ENCODE measurements around the gene TTLL3.
A peak's percentile ranks its signal among the peaks of the same experiment; 100 is the strongest.
"Not testable (repeated sequence)": the region's sequence is repeated elsewhere in the genome, so short reads cannot be mapped to it uniquely, and the experiment has no call there.

TTLL3 gene

DNA sequence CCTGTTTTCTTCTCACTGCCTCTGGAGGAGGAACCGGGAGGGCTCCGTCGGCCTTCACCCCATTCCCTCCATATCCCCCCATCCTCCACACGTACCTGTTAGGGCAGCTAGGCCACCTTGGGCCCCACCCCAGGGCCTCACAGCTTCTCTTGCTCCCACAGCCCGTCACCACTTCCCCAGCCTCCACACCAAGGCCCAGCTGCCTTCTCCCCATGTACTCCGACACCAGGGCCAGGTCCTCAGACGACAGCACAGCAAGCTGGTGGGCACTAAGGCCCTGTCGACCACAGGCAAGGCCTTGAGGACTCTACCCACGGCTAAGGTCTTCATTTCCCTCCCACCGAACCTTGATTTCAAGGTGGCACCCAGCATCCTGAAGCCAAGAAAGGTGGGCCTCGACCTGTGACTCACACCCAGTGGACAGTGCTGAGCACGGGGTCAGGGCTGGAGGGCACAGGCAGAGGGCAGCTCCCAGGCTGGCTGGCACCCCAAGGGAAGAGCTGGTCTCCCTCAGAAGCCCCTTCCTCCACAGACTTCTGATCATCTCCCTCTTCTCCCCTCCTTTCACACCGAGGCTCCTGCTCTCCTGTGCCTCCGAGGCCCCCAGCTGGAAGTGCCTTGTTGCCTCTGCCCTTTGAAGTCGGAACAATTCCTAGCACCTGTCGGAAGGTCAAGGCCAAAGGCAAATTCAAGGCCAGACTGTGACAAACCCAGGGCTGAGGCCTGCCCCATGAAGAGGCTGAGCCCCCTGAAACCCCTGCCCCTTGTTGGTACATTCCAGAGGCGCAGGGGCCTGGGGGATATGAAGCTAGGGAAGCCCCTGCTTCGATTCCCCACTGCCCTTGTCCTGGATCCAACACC, 24.7 kb downstream of the TTLL3 start:
- Histone ChIP-seq H3K27ac (ENCODE audit: insufficient read depth, low read length, poor library complexity, severe bottlenecking) (no peak overlapping the region), H3K4me3 (ENCODE audit: insufficient read depth, low read depth, low read length, poor library complexity, severe bottlenecking) (no peak overlapping the region), H3K4me1 (ENCODE audit: control insufficient read depth, insufficient read depth, low read length, poor library complexity, severe bottlenecking) (no peaks in the 10 kb centered on the region), H3K9me3 (ENCODE audit: control insufficient read depth, low read length) (no peaks in the 10 kb centered on the region), H3K27me3 (replicated peaks; ENCODE audit: control insufficient read depth, insufficient read depth, low read length, poor library complexity, severe bottlenecking) (no peaks in the 10 kb centered on the region), H3K36me3 (ENCODE audit: control insufficient read depth, insufficient read depth, low read length) (peaks cover 27% of the 10 kb centered on the region)
- DNase-seq = no peak

DNA sequence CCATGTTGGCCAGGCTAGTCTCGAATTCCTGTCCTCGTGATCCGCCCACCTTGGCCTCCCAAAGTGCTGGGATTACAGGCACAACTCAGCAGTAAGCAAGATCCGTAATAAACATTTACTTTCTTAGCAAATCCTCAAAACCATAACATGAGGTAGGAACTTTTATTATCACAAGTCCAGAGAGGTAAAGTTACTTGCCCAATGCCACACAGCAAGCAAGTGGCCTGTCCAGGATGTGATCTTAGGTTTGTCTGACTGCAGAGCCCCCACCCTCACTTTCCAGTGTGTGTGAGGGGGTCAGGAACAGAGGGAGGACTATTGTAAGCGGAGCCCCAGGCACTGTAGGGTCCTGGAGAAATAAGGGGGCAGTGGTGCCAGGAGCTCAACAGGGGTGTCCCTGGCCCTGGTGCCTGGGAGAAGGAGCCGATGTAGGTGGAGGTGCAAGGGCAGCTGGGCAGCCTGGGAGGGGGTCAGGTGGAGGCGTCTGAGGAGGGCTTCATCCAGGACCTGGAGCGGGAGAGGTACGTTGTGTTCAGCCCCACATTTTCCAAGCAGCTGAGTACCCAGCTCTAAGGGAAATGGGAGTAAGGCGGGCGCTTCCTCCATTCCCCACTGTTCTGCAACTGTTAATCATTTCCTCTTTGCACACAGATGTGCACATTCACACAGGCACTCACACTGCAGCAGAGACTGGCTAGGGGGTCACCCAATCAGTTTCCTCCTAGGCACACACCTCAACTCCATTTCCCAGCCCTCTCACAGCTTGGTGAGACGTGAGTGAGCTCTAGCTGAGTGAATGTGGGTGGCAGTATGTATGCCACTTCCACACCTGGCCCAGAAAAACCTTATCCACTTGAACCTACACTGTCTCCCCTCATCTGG, 27.9 kb downstream of the TTLL3 start:
- Histone ChIP-seq H3K36me3 (ENCODE audit: control insufficient read depth, insufficient read depth, low read length) (peaks cover 40% of the 10 kb centered on the region), H3K4me1 (ENCODE audit: control insufficient read depth, insufficient read depth, low read length, poor library complexity, severe bottlenecking) (peaks cover 2% of the 10 kb centered on the region), H3K27ac (ENCODE audit: insufficient read depth, low read length, poor library complexity, severe bottlenecking) (no peak overlapping the region), H3K9me3 (ENCODE audit: control insufficient read depth, low read length) (no peaks in the 10 kb centered on the region), H3K27me3 (replicated peaks; ENCODE audit: control insufficient read depth, insufficient read depth, low read length, poor library complexity, severe bottlenecking) (no peaks in the 10 kb centered on the region), H3K4me3 (ENCODE audit: insufficient read depth, low read depth, low read length, poor library complexity, severe bottlenecking) (no peak overlapping the region)
- no peak for DNase-seq

DNA sequence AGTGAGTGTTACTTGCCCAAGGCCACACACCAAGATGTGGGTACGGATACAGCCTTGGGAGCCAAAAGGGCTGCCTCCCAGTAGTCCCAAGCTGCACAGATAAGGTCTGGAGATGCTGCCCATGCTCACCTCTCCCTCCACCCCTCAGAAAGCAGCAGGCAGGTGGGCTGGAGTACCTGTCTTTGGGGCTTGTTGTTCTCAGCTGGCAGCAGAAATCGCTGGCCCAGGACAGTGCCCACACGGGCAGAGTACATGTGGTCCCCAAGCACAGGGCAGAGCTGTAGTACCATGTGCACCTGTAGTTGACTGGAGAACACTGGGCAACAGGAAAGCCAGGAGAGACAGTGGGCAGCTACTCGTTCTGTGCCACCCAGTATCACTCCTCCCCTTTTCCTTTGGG, 28.8 kb downstream of the TTLL3 start:
- Histone ChIP-seq H3K9me3 (ENCODE audit: control insufficient read depth, low read length) (no peaks in the 10 kb centered on the region), H3K27me3 (replicated peaks; ENCODE audit: control insufficient read depth, insufficient read depth, low read length, poor library complexity, severe bottlenecking) (no peaks in the 10 kb centered on the region), H3K27ac (ENCODE audit: insufficient read depth, low read length, poor library complexity, severe bottlenecking) (no peak overlapping the region), H3K4me1 (ENCODE audit: control insufficient read depth, insufficient read depth, low read length, poor library complexity, severe bottlenecking) (peaks cover 6% of the 10 kb centered on the region), H3K4me3 (ENCODE audit: insufficient read depth, low read depth, low read length, poor library complexity, severe bottlenecking) (no peak overlapping the region), H3K36me3 (ENCODE audit: control insufficient read depth, insufficient read depth, low read length) (peaks cover 34% of the 10 kb centered on the region)
- no peak for DNase-seq

DNA sequence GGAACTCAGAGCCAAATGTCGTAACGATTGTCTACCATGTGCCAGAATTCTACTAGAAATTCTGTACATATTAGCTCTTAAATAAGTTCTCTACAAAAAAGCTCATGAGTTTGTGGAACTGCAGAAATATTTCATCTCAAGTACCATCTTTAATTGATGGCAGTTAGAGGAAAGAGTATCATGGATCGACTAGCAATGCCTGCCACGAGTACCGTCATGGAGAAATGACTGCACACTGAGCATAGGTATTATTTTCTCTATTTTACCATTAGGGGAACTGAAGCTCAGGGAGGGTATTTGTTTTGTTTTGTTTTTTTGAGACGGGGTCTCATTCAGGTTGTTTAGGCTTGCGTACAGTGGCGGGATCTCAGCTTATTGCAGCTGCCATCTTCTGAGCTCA, 31.0 kb downstream of the TTLL3 start:
- no peak overlapping the region for H3K27ac ChIP-seq (ENCODE audit: insufficient read depth, low read length, poor library complexity, severe bottlenecking)
- peaks cover 21% of the 10 kb centered on the region for H3K36me3 ChIP-seq (ENCODE audit: control insufficient read depth, insufficient read depth, low read length)

DNA sequence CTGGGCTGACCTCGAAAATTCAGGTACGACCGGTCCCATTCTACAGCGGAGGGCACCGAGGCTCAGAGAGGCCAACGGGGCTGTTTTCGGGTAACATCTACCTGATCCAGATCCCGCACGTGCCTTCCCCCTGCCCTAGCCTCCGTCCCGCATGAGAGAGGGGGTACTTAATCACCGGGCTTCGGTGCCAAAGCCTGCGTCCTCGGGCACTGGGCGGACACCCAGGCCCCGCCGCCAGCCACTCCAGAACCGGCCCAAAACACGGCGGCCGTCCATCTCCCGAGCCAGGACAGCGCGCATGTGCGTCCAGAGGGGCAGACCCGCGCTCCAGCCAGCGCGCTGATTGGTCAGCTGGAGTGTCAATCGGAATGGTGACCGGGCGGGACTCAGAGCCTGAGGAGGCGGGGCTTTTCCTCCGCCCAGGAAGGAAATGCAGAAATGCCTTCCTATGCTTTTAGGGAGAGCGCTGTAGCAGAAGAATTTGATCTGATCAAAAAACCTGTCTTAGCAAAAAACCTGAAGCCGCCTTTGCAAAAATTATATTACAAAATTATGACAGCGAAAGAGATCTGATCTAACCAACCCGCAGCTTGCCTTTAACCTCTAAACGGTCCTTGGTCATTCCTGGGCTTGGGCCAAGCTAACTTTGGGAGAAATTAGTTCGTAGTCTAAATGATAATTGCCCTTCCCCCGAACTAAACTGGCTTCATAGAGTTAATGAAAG, 33.8 kb downstream of the TTLL3 start, which contains the start of gene RPUSD3:
Gene RPUSD3 (minus strand): TSS at position 294 of the 724 bp plus-strand sequence. CDS start 18 bp downstream, at position 276.
- Histone ChIP-seq H3K9me3 (ENCODE audit: control insufficient read depth, low read length) (no peaks in the 10 kb centered on the region), H3K36me3 (ENCODE audit: control insufficient read depth, insufficient read depth, low read length) (peaks cover 18% of the 10 kb centered on the region), H3K4me3 (ENCODE audit: insufficient read depth, low read depth, low read length, poor library complexity, severe bottlenecking) (peak within 1 kb of the TSS; percentile 87), H3K4me1 (ENCODE audit: control insufficient read depth, insufficient read depth, low read length, poor library complexity, severe bottlenecking) (peaks cover 11% of the 10 kb centered on the region), H3K27ac (ENCODE audit: insufficient read depth, low read length, poor library complexity, severe bottlenecking) (peak within 1 kb of the TSS; percentile 72), H3K27me3 (replicated peaks; ENCODE audit: control insufficient read depth, insufficient read depth, low read length, poor library complexity, severe bottlenecking) (no peaks in the 10 kb centered on the region)
- peak; percentile 91 to 95 (median 93) for DNase-seq

More for the DNA sequence above, 31.0 kb downstream of the TTLL3 start:
- no peak for DNase-seq
- Histone ChIP-seq H3K27me3 (replicated peaks; ENCODE audit: control insufficient read depth, insufficient read depth, low read length, poor library complexity, severe bottlenecking) (no peaks in the 10 kb centered on the region), H3K9me3 (ENCODE audit: control insufficient read depth, low read length) (no peaks in the 10 kb centered on the region), H3K4me1 (ENCODE audit: control insufficient read depth, insufficient read depth, low read length, poor library complexity, severe bottlenecking) (peaks cover 11% of the 10 kb centered on the region), H3K4me3 (ENCODE audit: insufficient read depth, low read depth, low read length, poor library complexity, severe bottlenecking) (no peak overlapping the region)

DNA sequence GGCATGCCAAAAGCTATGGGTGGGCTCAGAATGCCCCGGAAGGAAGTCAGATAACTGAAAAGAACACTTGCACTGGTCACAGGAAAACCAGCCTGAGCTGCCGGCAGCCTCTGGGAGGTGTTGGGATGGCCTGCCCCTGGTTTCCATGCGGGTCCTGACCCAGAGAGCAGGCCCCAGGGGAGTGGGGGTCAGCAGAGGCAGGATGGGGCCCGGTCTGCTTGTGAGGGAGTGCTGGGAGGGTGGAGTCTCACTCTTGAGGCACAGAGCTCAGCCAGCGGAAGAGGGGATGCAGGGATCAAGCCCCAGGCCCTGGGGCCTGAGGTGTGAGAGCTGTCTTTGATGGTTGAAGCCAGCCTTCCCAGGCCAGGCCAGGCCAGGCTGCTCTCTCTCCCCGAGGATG, 36.2 kb downstream of the TTLL3 start:
- DNase-seq = no peak
- no peaks in the 10 kb centered on the region for H3K9me3 ChIP-seq (ENCODE audit: control insufficient read depth, low read length)
- no peak overlapping the region for H3K27ac ChIP-seq (ENCODE audit: insufficient read depth, low read length, poor library complexity, severe bottlenecking)
- no peak overlapping the region for H3K4me3 ChIP-seq (ENCODE audit: insufficient read depth, low read depth, low read length, poor library complexity, severe bottlenecking)
- peaks cover 11% of the 10 kb centered on the region for H3K4me1 ChIP-seq (ENCODE audit: control insufficient read depth, insufficient read depth, low read length, poor library complexity, severe bottlenecking)
- no peaks in the 10 kb centered on the region for H3K27me3 ChIP-seq (replicated peaks; ENCODE audit: control insufficient read depth, insufficient read depth, low read length, poor library complexity, severe bottlenecking)
- peaks cover 5% of the 10 kb centered on the region for H3K36me3 ChIP-seq (ENCODE audit: control insufficient read depth, insufficient read depth, low read length)

DNA sequence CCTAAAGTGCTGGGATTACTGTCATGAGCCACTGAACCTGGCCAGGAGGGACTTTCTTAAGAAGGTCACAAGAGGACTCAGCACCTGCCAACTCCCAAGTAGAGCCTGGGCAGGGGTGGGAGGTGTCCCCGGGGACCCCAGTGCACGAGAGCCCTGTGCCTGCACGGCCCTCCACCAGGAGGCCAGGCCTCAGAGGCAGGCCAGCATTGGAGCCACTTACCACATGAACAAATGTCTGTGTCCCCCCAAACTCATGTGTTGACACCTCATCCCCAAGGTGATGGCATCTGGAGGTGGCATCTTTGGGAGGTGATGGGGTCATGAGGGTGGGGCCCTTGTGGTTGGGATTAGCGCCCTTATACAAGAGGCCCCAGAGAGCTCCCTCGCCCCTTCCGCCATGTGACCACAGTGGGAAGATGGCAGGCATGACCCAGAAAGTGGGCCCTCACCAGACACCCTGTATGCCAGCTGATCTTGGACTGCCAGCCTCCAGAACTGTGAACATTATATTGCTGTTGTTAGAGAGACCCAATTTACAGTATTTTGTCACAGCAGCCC, 36.9 kb downstream of the TTLL3 start:
- H3K4me3 ChIP-seq (ENCODE audit: insufficient read depth, low read depth, low read length, poor library complexity, severe bottlenecking) = no peak overlapping the region
- no peak overlapping the region for H3K27ac ChIP-seq (ENCODE audit: insufficient read depth, low read length, poor library complexity, severe bottlenecking)
- no peak for DNase-seq
- no peaks in the 10 kb centered on the region for H3K27me3 ChIP-seq (replicated peaks; ENCODE audit: control insufficient read depth, insufficient read depth, low read length, poor library complexity, severe bottlenecking)
- no peaks in the 10 kb centered on the region for H3K9me3 ChIP-seq (ENCODE audit: control insufficient read depth, low read length)
- peaks cover 11% of the 10 kb centered on the region for H3K4me1 ChIP-seq (ENCODE audit: control insufficient read depth, insufficient read depth, low read length, poor library complexity, severe bottlenecking)
- no peaks in the 10 kb centered on the region for H3K36me3 ChIP-seq (ENCODE audit: control insufficient read depth, insufficient read depth, low read length)

DNA sequence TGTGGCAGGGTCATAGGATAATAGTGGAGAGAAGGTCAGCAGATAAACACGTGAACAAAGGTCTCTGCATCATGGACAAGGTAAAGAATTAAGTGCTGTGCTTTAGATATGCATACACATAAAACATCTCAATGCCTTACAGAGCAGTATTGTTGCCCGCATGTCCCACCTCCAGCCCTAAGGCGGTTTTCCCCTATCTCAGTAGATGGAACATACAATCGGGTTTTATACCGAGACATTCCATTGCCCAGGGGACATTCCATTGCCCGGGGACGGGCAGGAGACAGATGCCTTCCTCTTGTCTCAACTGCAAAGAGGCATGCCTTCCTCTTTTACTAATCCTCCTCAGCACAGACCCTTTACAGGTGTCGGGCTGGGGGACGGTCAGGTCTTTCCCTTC, 37.8 kb downstream of the TTLL3 start:
- H3K4me1 ChIP-seq (ENCODE audit: control insufficient read depth, insufficient read depth, low read length, poor library complexity, severe bottlenecking); DNase-seq; H3K36me3 ChIP-seq (ENCODE audit: control insufficient read depth, insufficient read depth, low read length); H3K4me3 ChIP-seq (ENCODE audit: insufficient read depth, low read depth, low read length, poor library complexity, severe bottlenecking); H3K9me3 ChIP-seq (ENCODE audit: control insufficient read depth, low read length); H3K27ac ChIP-seq (ENCODE audit: insufficient read depth, low read length, poor library complexity, severe bottlenecking); H3K27me3 ChIP-seq (replicated peaks; ENCODE audit: control insufficient read depth, insufficient read depth, low read length, poor library complexity, severe bottlenecking): not testable (repeated sequence)

DNA sequence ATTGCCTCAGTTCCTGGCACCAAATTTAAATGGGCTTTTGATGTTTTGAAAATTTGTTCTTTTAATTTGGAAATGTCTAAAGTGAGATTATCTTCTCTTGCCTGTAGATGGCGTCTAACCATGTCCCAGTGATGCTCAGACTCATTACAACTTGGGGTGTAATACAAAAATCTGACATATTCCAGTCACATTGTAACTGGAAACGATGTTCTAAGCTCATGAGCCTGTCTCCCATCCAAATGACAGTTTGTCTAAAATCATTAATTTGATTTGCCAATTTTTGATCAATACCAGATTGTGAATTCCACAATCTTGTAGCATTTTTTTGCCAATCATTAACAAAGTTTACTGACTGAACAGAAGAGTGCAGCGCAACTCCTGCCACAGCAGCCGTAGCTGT, 38.8 kb downstream of the TTLL3 start:
- not testable (repeated sequence) for DNase-seq; H3K4me3 ChIP-seq (ENCODE audit: insufficient read depth, low read depth, low read length, poor library complexity, severe bottlenecking); H3K4me1 ChIP-seq (ENCODE audit: control insufficient read depth, insufficient read depth, low read length, poor library complexity, severe bottlenecking); H3K27ac ChIP-seq (ENCODE audit: insufficient read depth, low read length, poor library complexity, severe bottlenecking); H3K27me3 ChIP-seq (replicated peaks; ENCODE audit: control insufficient read depth, insufficient read depth, low read length, poor library complexity, severe bottlenecking); H3K36me3 ChIP-seq (ENCODE audit: control insufficient read depth, insufficient read depth, low read length); H3K9me3 ChIP-seq (ENCODE audit: control insufficient read depth, low read length)

All from effector memory CD4-positive, alpha-beta T cell (primary cell).